ENCODE measurements around the gene SLC6A5. TPM values are rescaled to one million over a fixed set of nuclear protein-coding genes. Genes with fewer than 3 reads are reported as not detected.

SLC6A5 gene
- total RNA-seq, 4 donors from 2014 or later, result not detected

- TF ChIP-seq CTCF (IDR thresholded peaks at IDR 0.05), result no peak
- ATAC-seq (ENCODE audit: low FRiP score) (no peak), DNase-seq (ENCODE audit: low spot score) (no peak)
These were observed 9.6 kb upstream of the SLC6A5 start for GRCh38 chr11:20589796-20590195.

- TF ChIP-seq CTCF (IDR thresholded peaks at IDR 0.05), result no peak
- ATAC-seq (ENCODE audit: low FRiP score) (no peak), DNase-seq (ENCODE audit: low spot score) (no peak)
These were observed 9.0 kb upstream of the SLC6A5 start for GRCh38 chr11:20590381-20590780.

GRCh38 chr11:20592741-20593140 lies 6.7 kb upstream of the SLC6A5 start:
- ATAC-seq (ENCODE audit: low FRiP score), result no peak
- no peak for TF ChIP-seq CTCF (IDR thresholded peaks at IDR 0.05)
- DNase-seq (ENCODE audit: low spot score), result no peak

GRCh38 chr11:20594274-20595061 lies 4.9 kb upstream of the SLC6A5 start:
- DNase-seq (ENCODE audit: low spot score) (no peak), ATAC-seq (ENCODE audit: low FRiP score) (no peak)
- no peak for TF ChIP-seq CTCF (IDR thresholded peaks at IDR 0.05)

- no peak for DNase-seq (ENCODE audit: low spot score)
- ATAC-seq (ENCODE audit: low FRiP score), result no peak
- no peak for TF ChIP-seq CTCF (IDR thresholded peaks at IDR 0.05)
These were observed 4.3 kb upstream of the SLC6A5 start for GRCh38 chr11:20595101-20595500.

GRCh38 chr11:20596205-20597153 lies 2.9 kb upstream of the SLC6A5 start:
- no peak for TF ChIP-seq CTCF (IDR thresholded peaks at IDR 0.05)
- DNase-seq (ENCODE audit: low spot score), result no peak
- ATAC-seq (ENCODE audit: low FRiP score), result no peak
